GM19099 (cell line): ENCODE data around the gene NOM1.

Experiments
- POLR2A ChIP-seq: IDR thresholded peaks from 3 replicates; pipeline ENCODE4 v1.6.1; 2011; ENCODE audit warnings: low read depth; ENCODE audit not compliant: insufficient read length; ENCODE audit errors: extremely low read depth

Gene NOM1

DNA sequence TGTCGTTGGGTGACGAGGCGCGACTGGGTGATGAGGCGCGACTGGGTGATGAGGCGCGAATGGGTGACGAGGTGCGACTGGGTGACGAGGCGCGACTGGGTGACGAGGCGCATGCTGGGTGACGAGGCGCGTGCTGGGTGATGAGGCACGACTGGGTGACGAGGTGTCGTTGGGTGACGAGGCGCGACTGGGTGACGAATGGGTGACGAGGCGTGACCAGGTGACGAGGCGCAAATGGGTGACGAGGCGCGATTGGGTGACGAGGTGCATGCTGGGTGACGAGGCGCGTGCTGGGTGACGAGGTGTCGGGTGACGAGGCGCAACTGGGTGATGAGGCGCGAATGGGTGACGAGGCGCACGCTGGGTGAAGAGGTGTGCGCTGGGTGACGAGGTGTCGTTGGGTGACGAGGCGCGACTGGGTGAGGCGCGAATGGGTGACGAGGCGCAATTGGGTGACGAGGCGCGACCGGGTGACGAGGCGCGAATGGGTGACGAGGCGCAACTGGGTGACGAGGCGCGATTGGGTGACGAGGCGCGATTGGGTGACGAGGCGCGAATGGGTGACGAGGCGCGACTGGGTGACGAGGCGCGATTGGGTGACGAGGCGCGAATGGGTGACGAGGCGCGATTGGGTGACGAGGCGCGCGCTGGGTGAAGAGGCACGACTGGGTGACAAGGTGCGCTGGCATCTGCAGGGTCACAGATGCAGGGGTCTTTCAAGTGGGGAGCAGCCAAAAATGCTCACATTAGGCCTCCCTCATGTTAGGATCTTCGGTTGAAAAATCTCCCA is 7.9 kb upstream of the NOM1 start:
- TF ChIP-seq POLR2A, result no peak

GRCh38 chr7:156942708-156943090 is 6.8 kb upstream of the NOM1 start:
- TF ChIP-seq POLR2A, result no peak

DNA sequence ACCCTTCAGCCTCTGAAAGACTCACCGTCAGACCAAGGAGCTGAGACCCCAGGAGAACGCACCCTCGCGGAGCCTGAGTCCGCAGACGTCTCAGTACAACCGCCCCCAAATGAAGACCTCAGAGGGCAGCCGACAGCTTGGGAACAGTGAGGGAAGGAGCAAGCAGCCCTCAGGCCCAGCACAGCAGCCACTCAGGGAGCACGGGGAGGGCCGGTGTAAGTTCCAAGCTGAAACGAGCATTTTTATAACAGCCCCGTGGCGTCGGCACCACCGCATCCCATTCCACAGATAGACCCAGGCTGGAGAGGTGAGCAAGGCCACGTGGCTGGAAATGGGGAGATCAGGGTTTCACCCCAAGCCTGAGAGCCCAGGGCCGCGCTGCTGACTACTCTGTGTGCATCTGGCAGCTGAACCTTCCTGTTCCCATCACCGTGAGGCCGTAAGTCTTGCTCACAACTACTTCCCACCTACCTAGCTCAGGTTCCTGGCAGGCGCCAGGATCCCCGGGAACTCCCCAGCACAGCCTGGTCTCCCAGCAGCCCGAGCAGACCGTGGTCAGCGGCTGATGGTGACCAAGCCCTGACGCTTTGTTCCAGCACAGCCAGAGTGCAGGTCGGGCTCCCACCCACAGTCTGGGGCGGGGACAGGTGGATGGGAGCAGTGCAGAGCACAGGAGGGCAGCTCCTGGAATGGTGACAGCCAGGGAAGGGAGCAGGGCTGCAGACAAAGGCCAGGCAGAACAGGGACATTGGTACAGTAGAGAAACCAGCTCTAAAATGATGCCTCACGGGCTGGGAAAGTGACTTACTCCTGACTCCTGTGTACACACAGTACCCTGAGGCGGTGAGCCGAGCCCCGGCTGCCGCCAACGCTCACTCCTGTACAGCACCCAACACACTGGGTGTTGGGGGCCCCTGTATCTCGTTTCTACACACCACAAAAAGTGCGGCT is 6.1 kb upstream of the NOM1 start:
- TF ChIP-seq POLR2A, result no peak

GRCh38 chr7:156944876-156945275 is 4.6 kb upstream of the NOM1 start:
- TF ChIP-seq POLR2A, result no peak

- TF ChIP-seq POLR2A, result no peak
Measured at GRCh38 chr7:156947120-156947843, 2.2 kb upstream of the NOM1 start.

GRCh38 chr7:156948361-156948760 is 1.2 kb upstream of the NOM1 start:
- no peak for TF ChIP-seq POLR2A

- no peak for TF ChIP-seq POLR2A
Measured at GRCh38 chr7:156950381-156950858, 908 bp downstream of the NOM1 start.

DNA sequence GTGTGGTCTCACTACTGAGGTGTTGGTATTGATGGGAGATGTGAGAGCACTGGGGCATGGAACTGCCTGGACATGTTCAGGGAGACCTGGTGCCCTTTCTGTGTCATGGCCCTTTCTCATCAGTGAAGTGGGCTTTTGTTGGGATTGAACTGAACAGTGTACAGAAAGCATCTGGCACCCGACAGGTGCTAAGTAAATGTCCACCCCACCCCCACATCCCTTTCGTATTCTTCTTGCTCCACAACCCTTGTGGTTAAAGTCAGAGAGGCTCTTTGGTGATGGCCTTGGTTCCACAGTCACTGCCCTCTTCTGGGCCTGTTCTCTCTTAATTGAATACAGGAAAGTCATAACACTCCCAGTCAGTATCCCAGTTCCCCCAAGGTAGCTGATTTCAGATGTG is 5.4 kb downstream of the NOM1 start:
- TF ChIP-seq POLR2A, result no peak

DNA sequence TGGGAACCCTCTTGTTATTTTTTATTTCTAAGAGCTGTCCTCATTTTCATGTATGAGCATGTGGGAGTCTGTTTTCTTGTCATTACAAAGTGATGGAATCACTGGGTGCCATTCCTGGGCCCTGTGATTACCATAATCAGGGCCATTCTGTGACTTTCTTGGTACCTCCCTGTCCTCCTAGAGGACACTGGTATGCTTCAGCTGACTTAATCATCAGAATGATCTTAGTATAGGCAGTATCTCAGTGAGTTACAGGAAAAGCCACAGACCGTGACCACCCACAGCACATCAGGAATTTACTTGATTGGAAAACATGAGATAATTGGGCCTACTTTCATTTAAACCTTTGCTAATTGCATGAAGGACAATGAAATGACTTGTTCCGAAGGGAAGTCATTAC is 7.2 kb downstream of the NOM1 start:
- TF ChIP-seq POLR2A, result no peak

DNA sequence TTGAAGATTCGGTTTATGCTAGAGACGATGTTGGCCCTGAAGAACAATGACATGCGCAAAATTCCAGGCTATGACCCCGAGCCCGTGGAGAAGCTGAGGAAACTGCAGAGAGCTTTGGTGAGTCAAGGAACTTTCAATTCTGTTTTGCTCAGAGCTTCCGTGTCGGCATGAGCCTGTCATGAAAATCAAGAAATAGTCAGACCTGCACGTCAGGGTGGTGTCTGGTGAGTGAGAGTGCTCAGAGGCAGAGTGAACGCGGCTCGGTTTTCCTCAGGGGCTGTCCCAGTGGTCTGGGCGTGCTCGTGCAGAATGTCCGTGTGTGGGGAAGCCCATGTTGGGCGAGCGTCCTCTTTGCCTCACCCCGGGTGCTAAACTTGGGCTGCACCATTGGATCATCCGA is 12.6 kb downstream of the NOM1 start:
- no peak for TF ChIP-seq POLR2A

GRCh38 chr7:156962897-156963296 is 13.4 kb downstream of the NOM1 start:
- no peak for TF ChIP-seq POLR2A

- no peak for TF ChIP-seq POLR2A
Measured at GRCh38 chr7:156963472-156963871, 14.0 kb downstream of the NOM1 start.

DNA sequence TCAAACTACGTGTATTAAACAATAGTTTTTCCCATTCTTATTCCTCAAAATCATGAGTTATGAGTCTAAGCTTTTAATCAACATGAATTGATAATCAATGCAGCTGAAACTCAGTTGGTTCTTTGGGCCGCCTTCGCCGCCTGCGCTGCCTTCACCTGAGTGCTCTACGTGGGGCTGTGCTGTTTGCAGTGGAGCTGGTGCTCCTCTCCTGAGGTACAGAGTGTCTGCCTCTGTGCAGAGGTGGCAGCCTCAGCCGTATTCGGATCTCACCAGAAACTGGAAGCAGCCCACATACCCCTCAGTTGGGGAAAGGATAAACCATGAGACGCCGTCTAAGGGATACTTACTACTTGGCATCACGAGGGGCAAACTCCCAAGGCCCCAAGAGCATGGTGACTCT is 15.5 kb downstream of the NOM1 start:
- TF ChIP-seq POLR2A, result no peak

GRCh38 chr7:156966387-156966786 is 16.9 kb downstream of the NOM1 start:
- TF ChIP-seq POLR2A, result no peak

GRCh38 chr7:156968183-156968582 is 18.7 kb downstream of the NOM1 start:
- no peak for TF ChIP-seq POLR2A
